HG03066 (cell line): Measurements from ENCODE around the gene PRKCZ.

ENCODE experiments used
- ATAC-seq: cut with Tn5 transposase; IDR thresholded peaks from one replicate; pipeline ENCODE4 v1.9.1; 2021; ENCODE audit warnings: low read depth; ENCODE audit not compliant: unreplicated experiment

PRKCZ gene

DNA sequence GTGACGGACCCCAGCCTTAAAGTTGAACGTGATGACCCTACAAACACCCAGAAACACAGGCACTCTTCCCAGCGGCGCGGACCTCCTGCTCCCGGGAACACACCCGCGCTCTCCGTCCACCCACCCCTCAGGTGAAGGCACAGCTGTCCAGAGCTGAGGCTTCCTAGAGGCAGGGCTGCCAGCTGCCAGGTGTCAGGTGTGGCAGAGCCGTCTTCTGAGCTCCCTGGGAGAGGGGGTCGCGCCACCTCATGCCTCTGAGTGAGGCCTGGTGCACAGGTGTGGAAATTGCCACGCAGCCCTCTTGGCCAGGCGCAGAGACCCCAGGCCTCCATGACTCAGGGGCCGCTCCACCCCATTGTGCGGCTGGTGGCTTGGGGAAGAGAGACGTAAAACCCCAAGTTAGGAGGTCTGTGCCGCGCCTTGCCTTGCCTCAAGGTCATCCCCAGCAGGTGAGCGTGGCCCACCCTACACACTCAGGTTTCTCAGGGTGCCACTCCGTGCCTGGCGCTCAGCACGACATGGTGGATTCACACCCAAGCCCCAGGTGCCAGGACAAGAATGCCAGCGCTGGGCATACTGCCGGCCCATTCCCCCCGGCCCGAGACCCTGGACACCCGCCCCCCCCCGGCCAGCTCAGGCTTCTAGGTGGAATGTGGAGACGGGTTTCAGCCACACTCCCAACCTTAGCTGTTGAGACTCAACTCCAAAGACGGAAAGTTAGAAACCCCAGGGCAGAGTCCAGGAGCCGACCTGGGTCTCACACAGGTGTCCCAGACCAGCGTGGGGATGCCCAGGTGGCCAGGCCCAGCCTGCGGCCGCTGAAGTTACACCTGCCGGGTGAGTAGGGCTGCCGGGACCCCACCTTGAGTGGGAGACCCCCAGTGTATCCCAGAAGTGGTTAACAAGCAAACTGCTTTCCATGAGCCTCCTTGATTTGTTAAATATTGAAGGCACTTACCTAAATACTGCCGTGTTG lies 136.0 kb downstream of the PRKCZ start:
- no peak for ATAC-seq

DNA sequence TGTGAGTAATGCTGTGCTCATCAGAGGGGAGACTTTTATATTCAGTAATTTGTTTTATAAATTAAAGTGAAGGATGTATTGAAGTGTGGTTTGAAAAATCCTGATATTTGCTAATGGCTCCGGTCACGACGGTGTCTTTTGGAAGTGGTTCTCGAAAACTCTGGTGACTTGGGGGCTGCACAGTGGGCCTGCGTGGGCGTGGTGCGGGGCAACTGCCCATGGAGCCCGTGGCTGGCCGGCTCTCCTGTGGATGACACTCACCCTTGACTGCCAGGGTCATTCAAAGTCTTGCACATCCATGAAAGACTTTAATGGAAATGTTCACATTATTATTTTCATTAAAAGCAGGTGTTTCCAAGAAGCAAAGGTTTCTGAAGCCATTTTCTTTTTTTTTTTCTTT lies 136.7 kb downstream of the PRKCZ start:
- no peak for ATAC-seq

DNA sequence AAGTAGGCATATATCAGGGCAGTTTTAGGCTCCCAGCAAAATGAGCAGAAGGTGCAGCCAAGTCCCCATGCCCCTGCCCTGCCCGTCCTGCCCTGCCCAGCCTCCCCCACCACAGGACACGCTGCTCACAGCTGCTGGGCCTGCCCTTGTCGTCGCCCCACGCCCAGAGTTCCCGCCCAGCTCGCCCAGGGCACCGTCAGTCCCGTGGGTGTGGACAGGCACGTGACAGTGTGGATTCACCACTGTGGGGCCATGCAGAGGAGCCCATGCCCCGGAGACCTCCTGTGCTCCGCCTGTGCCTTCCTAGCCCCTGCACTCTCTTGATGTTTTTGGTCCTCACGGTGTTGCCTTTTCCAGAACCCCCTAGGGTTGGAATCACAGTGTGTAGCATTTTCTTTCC lies 137.4 kb downstream of the PRKCZ start:
- ATAC-seq = no peak

DNA sequence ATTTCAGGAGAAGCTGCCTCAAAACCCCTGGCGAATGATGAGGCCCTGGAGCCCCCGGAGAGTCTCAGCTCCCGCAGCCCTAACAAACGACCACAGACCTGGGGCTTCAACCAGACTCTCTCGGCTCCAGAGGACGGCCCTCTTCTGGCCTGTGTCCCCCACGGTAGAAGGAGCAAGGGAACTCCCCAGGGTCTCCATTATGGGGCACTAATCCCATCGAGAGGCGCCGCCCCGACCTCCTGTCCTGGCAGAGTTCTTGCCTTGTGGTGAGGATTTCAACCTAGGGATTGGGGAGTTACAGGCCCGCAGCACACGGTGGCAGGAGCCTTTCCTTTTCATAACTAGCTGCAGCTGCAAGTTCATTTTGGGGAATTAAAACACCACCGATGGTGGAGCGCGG lies 138.1 kb downstream of the PRKCZ start:
- ATAC-seq = no peak

DNA sequence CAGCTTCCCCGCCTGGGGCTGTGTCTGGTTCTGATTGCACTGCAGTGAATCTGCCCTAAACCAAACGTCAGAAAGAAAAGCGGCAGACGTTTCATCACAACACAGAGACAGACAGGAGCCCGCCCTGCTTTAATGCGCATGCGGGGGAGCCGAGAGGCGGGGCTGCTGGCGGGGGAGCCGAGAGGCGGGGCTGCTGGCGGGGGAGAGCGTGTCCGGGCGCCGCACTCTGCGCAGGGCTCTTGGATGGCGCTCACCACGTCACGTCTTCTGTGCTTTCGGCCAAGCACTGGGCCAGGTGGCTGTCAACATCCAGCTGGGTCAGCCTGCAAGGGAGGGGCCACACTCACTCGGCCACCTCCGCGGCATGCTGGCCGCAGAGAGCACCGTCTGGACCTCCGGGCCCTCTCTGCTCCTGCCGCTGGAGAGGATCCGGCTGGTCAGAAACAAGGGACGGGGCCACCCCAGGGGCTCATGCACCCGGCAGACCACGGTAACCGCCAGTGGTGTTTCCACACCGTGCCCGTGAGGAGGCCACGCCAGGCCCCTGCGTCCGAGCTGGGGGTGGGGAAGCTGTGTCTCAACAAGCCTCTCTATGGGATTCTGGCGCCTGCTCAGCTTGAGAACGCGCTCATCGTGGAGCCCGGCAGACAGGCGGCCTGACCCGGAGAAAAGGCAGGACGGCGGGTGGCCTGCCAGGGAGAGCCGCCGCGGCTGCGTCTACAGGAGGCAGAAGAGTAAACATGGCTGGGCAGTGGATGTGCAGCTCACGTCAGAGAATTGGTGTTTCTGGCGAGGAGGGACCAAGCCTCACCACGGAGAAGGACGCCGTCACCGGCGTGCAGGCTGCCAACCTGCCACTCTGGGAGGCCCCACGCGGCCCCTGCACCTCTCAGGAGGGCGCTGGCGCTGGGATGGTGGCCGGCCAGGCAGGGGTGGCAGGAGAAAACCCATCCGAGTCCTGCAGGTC lies 139.5 kb downstream of the PRKCZ start:
- ATAC-seq = peak; percentile 85

DNA sequence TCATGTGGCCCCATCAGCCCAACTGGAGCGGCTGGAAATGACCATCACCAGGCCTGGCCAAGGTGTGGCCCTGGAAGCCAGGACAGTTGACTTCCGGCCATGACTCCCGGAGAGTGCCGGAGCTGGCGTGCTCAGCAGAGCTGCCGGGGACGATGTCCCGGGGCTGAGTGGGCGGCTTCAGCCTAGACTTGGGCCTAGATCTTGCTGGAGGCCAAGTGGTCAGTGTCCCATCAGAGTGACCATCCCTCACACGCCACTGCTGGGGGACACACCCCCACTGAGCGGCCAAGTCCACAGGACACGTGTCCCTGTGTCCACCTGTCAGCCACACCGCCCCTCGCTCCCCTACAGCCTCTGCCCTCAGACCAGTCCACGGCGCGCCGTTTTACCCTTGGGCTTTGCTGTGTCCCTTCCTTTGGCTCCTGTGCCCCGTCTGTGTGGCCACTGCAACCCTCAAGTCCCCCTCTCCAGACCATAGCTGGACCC lies 140.3 kb downstream of the PRKCZ start:
- no peak for ATAC-seq

DNA sequence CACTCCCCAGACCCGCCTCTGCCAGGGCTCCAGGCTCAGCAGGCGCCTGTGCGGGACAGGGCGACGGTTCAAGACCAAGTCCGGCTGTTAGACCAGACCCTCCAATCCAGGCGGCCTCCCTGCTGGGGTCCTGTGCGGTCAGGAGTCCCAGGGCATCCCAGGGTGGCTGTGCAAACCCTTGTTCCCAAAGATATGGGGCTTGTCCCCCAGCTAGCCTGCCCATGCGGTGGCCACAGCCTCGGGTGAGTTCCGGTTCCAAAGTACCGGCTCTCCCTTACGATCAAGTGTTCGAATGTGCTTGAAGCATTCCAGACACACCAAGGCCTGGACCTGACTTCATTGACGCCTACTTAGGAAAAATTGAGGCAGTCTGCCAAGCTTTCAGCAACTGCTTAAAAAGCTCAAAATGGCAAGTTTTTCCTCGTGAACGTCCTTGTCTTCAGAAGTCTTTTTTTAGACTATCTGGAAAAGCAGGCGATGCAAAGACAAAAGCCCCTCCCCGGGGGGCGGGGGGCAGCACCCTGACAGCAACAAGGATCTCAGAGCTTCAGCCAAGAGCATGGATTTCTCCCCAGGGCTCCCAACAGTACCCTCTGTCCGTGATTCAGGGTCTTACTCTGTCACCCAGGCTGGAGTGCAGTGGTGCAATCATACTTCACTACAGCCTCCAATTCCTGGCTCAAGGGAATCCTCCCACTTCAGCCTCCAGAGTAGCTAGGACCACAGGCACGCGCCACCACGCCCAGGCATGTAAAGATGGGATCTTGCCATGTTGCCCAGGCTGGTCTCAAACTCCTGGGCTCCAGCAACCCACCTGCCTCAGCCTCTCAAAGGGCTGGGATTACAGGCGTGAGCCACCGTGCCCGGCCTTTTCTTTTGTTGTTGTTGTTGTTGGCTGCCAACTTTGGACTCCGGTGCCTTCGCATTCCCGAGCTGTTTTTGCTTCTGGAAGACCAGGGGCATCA lies 142.1 kb downstream of the PRKCZ start:
- no peak for ATAC-seq

DNA sequence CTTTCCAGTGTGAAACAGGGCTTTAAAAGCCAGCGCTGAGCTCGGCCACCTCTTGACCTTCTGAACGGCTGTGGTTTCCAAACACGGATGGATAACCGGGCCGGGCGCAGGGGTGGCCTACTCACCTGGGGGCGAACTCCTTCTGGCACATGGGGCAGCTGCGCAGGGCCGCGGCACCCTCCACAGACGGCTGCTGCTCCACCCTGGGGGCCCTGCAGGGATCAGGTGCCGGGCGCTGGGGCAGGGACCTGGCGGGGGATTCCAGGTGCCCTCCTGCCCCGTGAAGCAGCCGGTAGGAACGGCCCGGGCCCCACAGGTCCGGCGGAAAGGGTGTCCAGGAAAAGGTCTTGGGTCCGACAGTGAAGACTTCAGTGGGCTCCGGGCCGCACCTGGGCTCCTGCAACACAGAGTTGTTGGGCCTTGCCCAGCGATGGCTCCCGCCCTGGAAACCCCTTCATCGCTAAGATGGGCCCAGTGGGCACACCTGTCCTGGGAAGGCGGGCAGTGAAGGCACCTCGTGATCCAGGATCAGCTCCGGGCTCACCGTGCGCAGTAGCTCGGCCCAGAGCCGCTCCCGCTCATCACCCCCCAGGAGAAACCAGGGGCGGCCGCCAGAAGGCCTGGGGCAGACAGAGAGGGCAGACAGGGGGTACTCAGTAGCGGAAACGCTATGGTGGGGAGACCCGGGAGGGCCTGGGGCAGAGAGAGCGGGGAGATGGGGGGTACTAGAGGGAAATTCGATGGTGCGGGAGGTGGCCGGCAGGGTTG lies 143.5 kb downstream of the PRKCZ start:
- ATAC-seq = no peak

DNA sequence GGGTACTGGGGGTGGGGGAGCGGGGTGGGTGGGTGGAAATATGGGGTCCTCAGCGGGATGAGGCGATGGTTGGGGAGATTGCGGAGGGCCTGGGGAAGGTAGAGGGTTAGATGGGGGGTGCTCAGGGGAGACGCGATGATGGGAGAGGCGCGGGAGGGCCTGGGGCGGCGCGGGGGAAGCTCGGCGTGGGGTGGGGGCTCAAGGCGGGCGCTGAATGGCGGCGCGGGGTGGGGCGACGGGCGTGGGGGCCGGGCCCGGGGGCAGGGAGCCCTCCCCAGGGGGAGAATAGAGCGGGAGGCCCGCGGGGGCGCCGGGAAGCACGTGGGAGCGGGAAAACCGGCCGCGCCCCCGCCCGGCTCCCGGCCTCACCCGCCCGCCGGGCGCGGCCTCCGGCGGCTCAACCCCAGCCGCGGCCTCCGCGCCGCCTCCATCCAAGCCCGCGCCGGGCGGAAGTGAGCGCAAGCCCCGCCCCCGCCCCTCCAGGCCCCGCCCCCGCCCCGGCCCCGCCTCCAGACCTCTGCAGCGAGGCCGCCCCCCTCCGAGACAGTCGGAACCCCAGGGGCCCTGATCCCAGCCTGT lies 144.2 kb downstream of the PRKCZ start, which contains the start of gene FAAP20:
TSS of gene FAAP20 (minus strand) at position 454 of the 579 bp plus-strand sequence. CDS start at position 431, 23 bp downstream.
- ATAC-seq = peak; percentile 35

DNA sequence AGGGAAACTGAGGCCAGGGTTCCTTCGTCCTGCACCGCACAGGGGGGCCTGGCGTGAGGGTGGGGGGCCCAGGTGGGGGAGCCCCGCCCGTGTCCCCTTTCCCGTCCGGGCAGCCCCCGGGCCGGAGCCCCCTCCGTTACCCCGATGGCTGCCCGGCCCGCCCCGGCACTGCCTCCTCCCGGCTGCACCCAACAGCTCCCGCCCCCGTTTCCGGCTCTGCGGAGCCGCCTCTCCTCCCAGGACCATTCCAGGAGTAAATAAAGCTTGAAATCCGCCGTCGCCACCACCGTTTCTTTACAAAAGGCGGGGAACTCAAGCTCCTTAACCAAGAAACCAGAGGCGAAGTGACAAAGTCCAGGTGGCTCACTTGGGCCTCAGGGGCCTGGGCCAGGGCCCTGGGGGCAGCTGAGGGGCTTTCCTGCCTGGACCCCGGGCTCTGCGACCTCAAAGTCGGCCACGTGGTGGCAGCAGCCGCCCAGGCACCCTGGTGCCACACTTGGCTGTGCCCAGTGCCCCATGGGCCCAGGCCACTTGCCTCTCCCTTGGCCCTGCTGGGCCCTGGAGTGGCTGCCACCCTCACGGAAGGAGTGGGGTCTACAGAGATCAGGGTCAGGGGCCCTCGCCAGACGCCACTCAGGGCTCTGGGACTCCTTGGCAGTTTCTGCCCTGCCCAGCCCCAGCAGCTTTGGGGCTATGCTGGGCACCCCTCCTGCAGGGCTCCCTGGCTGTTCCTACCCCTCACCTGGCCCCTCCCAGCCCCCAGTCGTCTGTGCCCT lies 144.9 kb downstream of the PRKCZ start:
- peak; percentile 62 for ATAC-seq

DNA sequence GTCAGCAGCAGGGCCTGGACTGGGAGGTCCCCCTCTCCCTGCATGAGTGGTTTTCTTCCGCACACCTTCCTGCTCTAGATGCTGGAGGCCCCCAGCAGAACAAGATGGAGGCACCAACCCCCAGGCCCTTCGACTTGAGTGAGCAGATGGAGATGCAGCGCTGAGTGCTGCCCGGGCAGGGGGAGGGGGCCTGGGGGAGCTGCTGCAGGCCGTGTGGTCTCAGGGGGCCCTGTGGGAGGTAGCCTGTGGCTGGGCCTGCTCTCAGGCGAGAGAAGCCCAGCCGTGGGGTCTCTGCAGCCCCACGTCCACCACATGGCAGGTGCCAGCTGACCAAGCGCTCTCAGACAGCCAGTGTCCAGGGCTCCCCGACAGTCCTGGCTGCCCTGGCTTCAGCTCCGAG lies 145.6 kb downstream of the PRKCZ start:
- ATAC-seq = no peak

DNA sequence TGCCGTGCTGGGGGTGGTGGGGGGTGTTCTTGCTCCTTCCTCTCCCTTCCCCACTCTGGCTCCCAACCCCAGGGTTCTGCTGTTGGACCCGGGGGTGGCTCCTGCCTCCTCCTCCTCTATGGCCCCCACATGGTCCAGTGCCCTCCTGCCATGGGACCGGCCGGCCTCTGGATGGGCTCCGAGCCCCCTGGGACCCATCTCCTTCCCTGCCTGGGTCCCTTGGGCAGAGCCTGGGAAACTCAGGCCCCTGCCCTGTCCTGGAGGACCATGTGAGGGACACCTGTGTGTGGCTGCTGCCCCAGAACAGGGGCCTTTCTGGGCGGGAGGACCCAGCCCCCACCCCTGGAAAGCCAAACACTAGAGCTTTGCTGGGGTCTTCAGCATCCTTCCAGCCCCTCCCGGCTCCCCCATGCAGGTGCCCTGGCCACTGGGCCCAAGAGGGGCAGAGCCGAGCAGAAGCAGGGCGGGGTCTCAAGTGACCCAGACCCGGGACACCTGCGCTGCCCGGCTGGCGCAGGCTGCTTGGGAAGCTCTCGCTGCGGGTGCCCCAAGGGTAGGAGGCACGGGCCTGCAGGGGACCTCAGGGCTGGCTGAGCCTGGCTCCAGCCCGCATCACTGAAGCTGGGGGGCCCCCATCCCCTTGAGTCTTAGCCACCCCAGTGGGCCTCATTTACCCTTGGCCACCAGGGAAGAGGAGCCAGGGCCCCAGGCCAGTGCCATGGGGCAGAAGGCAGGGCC lies 146.9 kb downstream of the PRKCZ start:
- ATAC-seq = no peak

DNA sequence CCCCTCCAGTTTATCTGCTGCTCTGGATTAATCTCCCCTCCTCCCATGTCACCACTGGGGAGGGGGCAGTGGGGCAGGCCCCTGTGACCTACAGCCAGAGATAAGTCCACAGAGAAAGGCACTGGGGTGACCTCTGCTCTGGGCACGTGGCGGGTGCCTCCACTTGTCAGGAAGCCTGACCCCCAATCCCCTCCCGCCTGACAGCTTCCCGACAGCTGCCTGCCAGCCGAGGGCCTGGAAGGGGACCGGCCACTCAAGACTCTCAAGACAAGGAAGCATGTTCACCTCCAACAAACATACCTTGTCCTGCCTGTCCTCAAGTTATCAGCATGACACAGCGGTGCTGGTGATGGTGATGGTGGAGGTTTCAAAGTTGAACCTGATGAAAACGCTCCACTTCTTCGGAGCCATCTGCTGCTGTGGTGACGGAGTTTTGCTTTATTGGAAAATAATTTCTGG lies 147.5 kb downstream of the PRKCZ start:
- ATAC-seq = no peak

DNA sequence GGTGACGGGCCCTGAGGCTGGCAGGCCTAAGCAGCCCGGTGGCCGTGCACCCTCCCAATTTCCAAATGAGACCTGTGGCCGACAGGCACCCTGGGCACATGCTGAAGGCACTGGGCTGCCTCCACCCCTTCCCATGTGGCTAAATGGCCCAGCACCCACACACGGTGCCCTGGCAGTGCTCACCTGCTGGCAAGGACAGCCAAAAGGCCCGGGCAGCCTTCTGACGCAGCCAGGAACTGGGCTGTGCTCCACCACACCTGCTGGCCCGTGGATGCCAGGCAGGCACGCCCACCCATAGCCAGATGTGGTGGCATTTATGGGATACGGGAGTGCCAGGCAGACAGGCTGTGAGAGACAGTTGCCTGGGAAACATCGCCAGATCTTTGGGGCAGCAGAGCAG lies 148.4 kb downstream of the PRKCZ start:
- ATAC-seq = no peak

DNA sequence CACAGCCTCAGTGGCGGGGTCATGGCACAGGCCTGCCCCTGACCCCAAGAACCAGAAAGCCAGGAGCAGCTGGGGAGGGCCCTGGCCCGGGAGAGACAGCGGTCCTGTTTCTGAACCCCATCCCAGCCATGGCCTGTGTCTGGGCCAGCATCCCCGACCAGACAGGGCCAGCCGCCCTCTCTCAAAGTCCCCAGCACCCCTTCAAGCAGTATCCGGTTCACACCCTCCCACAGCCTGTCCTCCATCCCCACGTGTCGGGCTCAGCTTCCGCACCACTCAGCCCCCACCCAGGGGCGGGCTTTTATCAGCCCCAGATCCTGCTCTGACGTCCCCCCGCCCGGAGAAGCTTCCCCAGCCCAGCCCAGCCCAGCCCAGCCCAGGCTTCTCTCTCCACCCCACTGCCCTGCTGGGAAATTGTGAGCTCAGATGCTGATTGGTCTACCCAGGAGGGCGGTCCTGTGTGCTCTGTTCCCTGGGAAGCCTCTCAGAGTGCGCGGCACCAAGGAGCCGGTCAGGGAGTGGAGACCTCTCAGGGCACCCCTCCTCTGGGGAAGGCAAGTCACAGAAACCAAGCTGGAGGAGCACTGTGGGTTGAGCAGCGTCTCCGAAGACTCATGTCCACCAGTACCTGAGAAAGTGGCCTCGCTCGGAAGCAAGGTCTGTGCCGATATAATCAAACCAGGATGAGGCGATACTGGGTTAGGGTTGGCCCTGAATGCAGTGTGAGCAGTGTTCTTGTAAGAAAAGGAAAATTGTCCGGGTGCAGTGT lies 149.0 kb downstream of the PRKCZ start:
- peak; percentile 48 for ATAC-seq

DNA sequence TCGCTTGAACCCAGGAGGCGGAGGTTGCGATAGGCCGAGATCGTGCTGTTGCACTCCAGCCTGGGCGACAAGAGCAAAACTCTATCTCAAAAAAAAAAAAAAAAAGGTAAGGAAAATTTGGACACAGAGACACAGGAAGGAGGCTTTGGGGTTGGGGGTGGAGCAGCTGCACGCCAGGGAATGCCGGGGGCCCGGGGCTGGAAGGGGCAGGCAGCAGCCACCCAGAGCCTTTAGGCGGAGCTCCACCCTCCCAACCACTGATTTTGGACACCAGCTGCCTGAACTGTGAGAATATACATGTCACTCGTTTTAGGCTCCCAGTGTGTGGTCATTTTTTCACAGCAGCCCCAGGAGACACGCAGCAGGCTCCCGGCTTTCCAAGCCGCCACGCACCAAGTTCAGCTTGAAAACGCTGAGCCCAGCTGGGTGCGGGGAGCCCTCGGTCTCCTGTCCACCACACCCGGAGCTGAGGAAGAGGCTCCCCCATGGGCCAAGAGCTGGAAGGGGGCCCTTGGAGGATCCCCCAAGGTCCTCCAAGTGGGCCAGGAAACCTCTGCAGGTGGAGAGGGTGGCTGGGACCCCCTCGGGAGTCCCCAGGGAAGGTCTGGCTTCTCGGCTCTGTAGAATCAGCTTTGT lies 150.2 kb downstream of the PRKCZ start:
- no peak for ATAC-seq
